DMS53 (cell line): ENCODE data around the gene FAM234A.
A peak's percentile ranks its signal among the peaks of the same experiment; 100 is the strongest.
"Not testable (repeated sequence)": the region's sequence is repeated elsewhere in the genome, so short reads cannot be mapped to it uniquely, and the experiment has no call there.

ENCODE experiments used
- DNase-seq: peaks from one replicate; lab custom pipeline; 2025; lab: John Stamatoyannopoulos, UW

The FAM234A gene

GRCh38 chr16:265002-265529, 30.4 kb downstream of the FAM234A start:
- DNase-seq = no peak

GRCh38 chr16:265711-266110, 31.1 kb downstream of the FAM234A start:
- DNase-seq = no peak

GRCh38 chr16:266258-267164, 31.9 kb downstream of the FAM234A start:
- DNase-seq = no peak

GRCh38 chr16:267562-267961, 32.9 kb downstream of the FAM234A start:
- DNase-seq = not testable (repeated sequence)

- peak; percentile 58 for DNase-seq
These were observed 33.8 kb downstream of the FAM234A start for GRCh38 chr16:268141-269053.

GRCh38 chr16:269061-269796, 34.6 kb downstream of the FAM234A start:
- no peak for DNase-seq

GRCh38 chr16:270381-271255, 36.0 kb downstream of the FAM234A start:
- no peak for DNase-seq

GRCh38 chr16:272633-273546, 38.3 kb downstream of the FAM234A start:
- peak; percentile 59 for DNase-seq

- peak; percentile 71 for DNase-seq
These were observed 39.2 kb downstream of the FAM234A start for GRCh38 chr16:273547-274421.

- DNase-seq = peak; percentile 61
These were observed 40.5 kb downstream of the FAM234A start for GRCh38 chr16:275041-275641.

- no peak for DNase-seq
These were observed 41.2 kb downstream of the FAM234A start, which contains the start of gene RGS11 for GRCh38 chr16:275786-276232. TSS of gene RGS11 (minus strand) at chr16:275944. CDS start at chr16:275911, 33 bp downstream.

- peak; percentile 34 for DNase-seq
These were observed 41.9 kb downstream of the FAM234A start for GRCh38 chr16:276426-277077.

GRCh38 chr16:278863-279366, 44.3 kb downstream of the FAM234A start:
- peak; percentile 85 for DNase-seq

GRCh38 chr16:279531-279930, 44.9 kb downstream of the FAM234A start:
- no peak for DNase-seq

GRCh38 chr16:280005-280460, 45.4 kb downstream of the FAM234A start:
- no peak for DNase-seq

- DNase-seq = peak; percentile 22
These were observed 45.9 kb downstream of the FAM234A start, which contains the start of gene ARHGDIG for GRCh38 chr16:280552-280951. TSS of gene ARHGDIG (plus strand) at chr16:280591. CDS start at chr16:280681, 90 bp downstream.
